ENCODE measurements around the gene DOP1A. TPM values are rescaled to one million over a fixed set of nuclear protein-coding genes. Genes with fewer than 3 reads are reported as not detected.

Gene DOP1A
- total and polyA plus RNA-seq, 2 of the 13 experiments (the other 11 are each of a cell fraction or from before 2014, with no cell fraction given): 5.2 to 16.7 TPM

DNA sequence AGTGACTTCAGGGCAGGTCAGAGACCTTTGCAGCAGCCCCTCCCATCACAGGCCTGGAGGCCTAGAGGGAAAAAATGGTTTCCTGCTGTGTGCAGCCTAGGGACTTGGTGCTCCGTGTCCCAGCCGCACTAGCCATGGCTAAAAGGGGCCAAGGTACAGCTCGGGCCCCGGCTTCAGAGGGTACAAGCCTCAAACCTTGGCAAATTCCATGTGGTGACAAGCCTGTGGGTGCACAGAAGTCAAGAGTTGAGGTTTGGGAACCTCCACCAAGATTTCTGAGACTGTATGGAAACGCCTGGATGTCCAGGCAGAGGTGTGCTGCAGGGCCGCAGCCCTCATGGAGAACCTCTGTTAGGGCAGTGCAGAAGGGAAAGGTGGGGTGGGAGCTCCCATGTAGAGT is 35.8 kb upstream of the DOP1A start (continued):
- TF ChIP-seq, protein P1, sequence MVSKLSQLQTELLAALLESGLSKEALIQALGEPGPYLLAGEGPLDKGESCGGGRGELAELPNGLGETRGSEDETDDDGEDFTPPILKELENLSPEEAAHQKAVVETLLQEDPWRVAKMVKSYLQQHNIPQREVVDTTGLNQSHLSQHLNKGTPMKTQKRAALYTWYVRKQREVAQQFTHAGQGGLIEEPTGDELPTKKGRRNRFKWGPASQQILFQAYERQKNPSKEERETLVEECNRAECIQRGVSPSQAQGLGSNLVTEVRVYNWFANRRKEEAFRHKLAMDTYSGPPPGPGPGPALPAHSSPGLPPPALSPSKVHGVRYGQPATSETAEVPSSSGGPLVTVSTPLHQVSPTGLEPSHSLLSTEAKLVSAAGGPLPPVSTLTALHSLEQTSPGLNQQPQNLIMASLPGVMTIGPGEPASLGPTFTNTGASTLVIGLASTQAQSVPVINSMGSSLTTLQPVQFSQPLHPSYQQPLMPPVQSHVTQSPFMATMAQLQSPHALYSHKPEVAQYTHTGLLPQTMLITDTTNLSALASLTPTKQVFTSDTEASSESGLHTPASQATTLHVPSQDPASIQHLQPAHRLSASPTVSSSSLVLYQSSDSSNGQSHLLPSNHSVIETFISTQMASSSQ (IDR thresholded peaks at IDR 0.05; ENCODE audit: low read depth): no peak
- TF ChIP-seq, protein P1 (CRISPR knock-in tag; IDR thresholded peaks at IDR 0.05; ENCODE audit: borderline replicate concordance): no peak
- TF ChIP-seq NPAS2 (CRISPR knock-in tag; IDR thresholded peaks at IDR 0.05; ENCODE audit: borderline replicate concordance): no peak
- TF ChIP-seq, protein P2, sequence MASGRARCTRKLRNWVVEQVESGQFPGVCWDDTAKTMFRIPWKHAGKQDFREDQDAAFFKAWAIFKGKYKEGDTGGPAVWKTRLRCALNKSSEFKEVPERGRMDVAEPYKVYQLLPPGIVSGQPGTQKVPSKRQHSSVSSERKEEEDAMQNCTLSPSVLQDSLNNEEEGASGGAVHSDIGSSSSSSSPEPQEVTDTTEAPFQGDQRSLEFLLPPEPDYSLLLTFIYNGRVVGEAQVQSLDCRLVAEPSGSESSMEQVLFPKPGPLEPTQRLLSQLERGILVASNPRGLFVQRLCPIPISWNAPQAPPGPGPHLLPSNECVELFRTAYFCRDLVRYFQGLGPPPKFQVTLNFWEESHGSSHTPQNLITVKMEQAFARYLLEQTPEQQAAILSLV (CRISPR knock-in tag; IDR thresholded peaks at IDR 0.05; ENCODE audit: borderline replicate concordance): no peak

DNA sequence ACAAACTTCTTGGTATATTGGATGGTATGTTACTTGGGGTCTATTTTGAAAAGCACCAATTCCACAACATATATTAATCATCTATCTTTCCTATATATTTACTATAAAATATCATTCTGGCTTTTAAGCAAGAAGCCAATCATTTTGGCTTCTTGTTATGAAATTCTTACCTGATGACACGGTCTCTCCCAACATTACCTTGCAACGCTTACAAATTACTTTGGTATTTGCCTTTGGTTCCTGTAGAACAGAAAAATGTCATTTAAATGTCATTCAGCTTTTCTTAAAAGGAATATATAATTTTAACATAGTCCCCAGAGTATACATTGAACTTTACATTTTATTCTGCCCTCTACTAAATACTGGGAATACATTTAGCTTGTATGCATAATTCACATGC is 29.2 kb upstream of the DOP1A start:
- Histone ChIP-seq H3K4me2 (ENCODE audit: low read depth, low read length) (no peak overlapping the region), H3K4me1 (ENCODE audit: insufficient read depth, low read length) (no peaks in the 10 kb centered on the region)
- no TSS peak for BruUV-seq (replicated peaks)
- TF ChIP-seq PHB2 (IDR thresholded peaks at IDR 0.05; ENCODE audit: partially characterized antibody) (no peak), HCFC1 (IDR thresholded peaks at IDR 0.05; ENCODE audit: low read depth, low read length) (no peak), PPARG (CRISPR knock-in tag; conservative IDR thresholded peaks at IDR 0.05) (no peak), SIN3A (IDR thresholded peaks at IDR 0.05; ENCODE audit: borderline replicate concordance, low read depth, low read length) (no peak)
- TF ChIP-seq, protein P3, sequence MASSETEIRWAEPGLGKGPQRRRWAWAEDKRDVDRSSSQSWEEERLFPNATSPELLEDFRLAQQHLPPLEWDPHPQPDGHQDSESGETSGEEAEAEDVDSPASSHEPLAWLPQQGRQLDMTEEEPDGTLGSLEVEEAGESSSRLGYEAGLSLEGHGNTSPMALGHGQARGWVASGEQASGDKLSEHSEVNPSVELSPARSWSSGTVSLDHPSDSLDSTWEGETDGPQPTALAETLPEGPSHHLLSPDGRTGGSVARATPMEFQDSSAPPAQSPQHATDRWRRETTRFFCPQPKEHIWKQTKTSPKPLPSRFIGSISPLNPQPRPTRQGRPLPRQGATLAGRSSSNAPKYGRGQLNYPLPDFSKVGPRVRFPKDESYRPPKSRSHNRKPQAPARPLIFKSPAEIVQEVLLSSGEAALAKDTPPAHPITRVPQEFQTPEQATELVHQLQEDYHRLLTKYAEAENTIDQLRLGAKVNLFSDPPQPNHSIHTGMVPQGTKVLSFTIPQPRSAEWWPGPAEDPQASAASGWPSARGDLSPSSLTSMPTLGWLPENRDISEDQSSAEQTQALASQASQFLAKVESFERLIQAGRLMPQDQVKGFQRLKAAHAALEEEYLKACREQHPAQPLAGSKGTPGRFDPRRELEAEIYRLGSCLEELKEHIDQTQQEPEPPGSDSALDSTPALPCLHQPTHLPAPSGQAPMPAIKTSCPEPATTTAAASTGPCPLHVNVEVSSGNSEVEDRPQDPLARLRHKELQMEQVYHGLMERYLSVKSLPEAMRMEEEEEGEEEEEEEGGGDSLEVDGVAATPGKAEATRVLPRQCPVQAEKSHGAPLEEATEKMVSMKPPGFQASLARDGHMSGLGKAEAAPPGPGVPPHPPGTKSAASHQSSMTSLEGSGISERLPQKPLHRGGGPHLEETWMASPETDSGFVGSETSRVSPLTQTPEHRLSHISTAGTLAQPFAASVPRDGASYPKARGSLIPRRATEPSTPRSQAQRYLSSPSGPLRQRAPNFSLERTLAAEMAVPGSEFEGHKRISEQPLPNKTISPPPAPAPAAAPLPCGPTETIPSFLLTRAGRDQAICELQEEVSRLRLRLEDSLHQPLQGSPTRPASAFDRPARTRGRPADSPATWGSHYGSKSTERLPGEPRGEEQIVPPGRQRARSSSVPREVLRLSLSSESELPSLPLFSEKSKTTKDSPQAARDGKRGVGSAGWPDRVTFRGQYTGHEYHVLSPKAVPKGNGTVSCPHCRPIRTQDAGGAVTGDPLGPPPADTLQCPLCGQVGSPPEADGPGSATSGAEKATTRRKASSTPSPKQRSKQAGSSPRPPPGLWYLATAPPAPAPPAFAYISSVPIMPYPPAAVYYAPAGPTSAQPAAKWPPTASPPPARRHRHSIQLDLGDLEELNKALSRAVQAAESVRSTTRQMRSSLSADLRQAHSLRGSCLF (CRISPR knock-in tag; IDR thresholded peaks at IDR 0.05; ENCODE audit: borderline replicate concordance): no peak

More for the DNA sequence above, 29.2 kb upstream of the DOP1A start:
- Histone ChIP-seq H4K20me1 (ENCODE audit: insufficient read depth, low read length) (no peaks in the 10 kb centered on the region), H3K9me3 (ENCODE audit: low read length) (no peaks in the 10 kb centered on the region), H2AFZ (ENCODE audit: low read length) (no peak overlapping the region), H3K4me3 (replicated peaks in 1 of 3; ENCODE audit: insufficient read depth in 1 of 3, low read depth in 2 of 3, low read length in 3 of 3) (no peak overlapping the region), H3K27me3 (ENCODE audit: control insufficient read depth in 1 of 2, insufficient read depth in 2 of 2, low read length in 2 of 2) (no peaks in the 10 kb centered on the region), H3K27ac (ENCODE audit: extremely low read length, insufficient read depth, low read length) (no peak overlapping the region), H3K36me3 (replicated peaks in 1 of 2; ENCODE audit: control insufficient read depth in 1 of 2, insufficient read depth in 2 of 2, low read length in 2 of 2) (no peaks in the 10 kb centered on the region; a peak in 2 of 5 replicates), H3K79me2 (ENCODE audit: insufficient read depth, low read length) (no peaks in the 10 kb centered on the region), H3K9ac (ENCODE audit: insufficient read depth, low read depth, low read length) (no peak overlapping the region)
- 95% methylated on average over 2 of the region's 2 CpGs for WGBS (ENCODE audit: low lambda C conversion rate)
- in situ Hi-C loops (cut with HindIII; ENCODE audit: extremely low pct_ligation_motif_present, low pct_unique_long_range_greater_than_20kb) (no loop called here), intact Hi-C loops (cut with micrococcal nuclease; ENCODE audit: unreplicated experiment) (no loop called here)
- CTCF ChIA-PET (ENCODE audit: low intra/inter-chr PET ratio, low total read pairs): no interaction called here
- POLR2A ChIA-PET: no interaction called here
- no peak for FAIRE-seq
- no peak for ATAC-seq
- DNase-seq (ENCODE audit: low spot score): no peak
